ENCODE measurements around the gene CD82. TPM values are rescaled to one million over a fixed set of nuclear protein-coding genes. Genes with fewer than 3 reads are reported as not detected.
"Not testable (repeated sequence)": the region's sequence is repeated elsewhere in the genome, so short reads cannot be mapped to it uniquely, and the experiment has no call there.

The CD82 gene
- total RNA-seq, 1 donor from 2014 or later, result 475 TPM

GRCh38 chr11:44654057-44654456, 88.6 kb downstream of the CD82 start:
- intact Hi-C loops (cut with micrococcal nuclease), result no loop called here

DNA sequence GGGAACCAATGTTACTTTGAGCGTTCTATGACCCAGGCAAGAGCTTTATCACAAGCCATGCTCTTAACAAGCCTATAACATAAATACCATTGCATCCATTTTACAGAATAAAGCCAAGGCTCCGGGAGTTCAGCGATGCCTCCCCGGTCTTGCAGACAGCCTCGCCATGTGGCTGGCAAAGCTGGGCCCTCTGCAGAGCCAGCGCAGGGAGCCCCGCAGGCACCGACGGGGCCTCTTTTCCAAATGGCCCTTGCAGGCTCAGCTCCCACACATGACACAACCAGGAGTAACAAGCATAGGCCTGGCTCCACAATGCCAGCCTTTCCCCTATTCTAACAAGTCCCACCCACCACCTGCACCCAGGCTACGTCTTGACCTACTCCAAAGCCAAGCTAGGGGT, 89.1 kb downstream of the CD82 start:
- intact Hi-C loops (cut with micrococcal nuclease), result no loop called here

GRCh38 chr11:44657836-44658505, 92.5 kb downstream of the CD82 start:
- intact Hi-C loops (cut with micrococcal nuclease), result loop anchor here (2.0 kb wide), 4 partner anchors 69 to 253 kb away; partner anchors contain the start of gene TSPAN18

- intact Hi-C loops (cut with micrococcal nuclease), result loop anchor here (2.0 kb wide), 4 partner anchors 68 to 252 kb away; partner anchors contain the start of gene TSPAN18
These were observed 93.0 kb downstream of the CD82 start for GRCh38 chr11:44658506-44658850.

GRCh38 chr11:44659641-44660040, 94.2 kb downstream of the CD82 start:
- intact Hi-C loops (cut with micrococcal nuclease), result loop anchor here (2.0 kb wide), 4 partner anchors 67 to 251 kb away; partner anchors contain the start of gene TSPAN18

DNA sequence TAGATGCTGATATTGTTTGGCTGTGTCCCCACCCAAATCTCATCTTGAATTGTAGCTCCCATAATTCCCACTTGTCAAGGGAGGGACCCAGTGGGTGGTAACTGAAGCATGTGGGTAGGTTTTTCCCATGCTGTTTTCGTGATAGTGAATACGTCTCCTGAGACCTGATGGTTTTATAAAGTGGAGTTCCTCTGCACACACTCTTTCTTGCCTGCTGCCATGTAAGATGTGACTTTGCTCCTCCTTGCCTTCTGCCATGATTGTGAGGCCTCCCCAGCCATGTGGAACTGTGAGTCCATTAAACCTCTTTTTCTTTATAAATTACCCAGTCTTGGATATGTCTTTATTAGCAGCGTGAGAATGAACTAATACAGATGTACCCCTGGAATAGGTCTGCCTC, 95.1 kb downstream of the CD82 start:
- intact Hi-C loops (cut with micrococcal nuclease), result not testable (repeated sequence)

DNA sequence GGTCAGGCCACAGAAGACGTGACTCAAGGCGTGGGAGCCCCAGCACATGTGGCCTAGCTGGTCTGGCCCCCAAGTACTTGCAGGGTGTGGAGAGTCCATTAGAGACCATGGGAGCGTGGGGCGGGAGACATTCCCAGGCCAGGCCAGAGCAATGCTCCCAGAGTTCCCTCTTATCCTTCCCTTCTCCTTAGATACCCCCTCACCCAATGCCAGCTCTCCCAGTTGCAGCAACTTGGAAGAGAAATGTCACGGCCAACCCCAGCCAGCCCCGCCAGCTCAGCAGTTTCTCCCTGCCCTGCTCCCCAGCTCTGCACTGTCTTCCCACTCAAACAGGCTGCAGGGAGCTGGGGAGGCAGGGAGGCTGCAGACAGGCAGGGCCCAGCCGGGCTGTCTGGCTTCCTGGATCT, 95.9 kb downstream of the CD82 start:
- intact Hi-C loops (cut with micrococcal nuclease), result no loop called here

Other genes with a start within 250 kb of the CD82 start
- gene TSPAN18, start 161.3 kb downstream of the CD82 start, total RNA-seq, result 44.9 and 45.8 TPM in 2 replicates